NCI-H1436 treated with DMSO at 0.1 percent for 48 hours (cell line): ENCODE results near the gene R3HCC1L.
"Not testable (repeated sequence)": the region's sequence is repeated elsewhere in the genome, so short reads cannot be mapped to it uniquely, and the experiment has no call there.

Experiments used
- DNase-seq: peaks from one replicate; lab custom pipeline; 2025; lab: John Stamatoyannopoulos, UW

Gene R3HCC1L

DNA sequence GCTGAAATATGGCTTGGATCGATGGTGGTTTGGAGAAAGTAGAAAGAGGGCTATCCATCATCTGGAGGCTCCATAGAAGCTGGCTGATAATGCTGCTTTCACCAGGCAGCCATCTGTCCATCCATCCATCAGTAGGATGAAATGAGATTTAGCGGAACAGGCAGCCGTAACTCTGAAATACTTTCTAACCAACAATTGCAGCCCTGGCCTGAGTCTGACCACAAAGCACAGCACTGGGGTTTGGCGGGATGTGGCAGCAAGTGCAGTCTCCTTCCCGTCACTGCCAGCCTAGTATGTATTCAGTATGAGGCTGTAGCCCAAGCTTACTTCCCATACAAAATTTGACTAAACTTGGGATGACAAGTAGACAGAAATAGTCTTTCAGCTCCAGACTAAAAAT lies 38.0 kb downstream of the R3HCC1L start:
- no peak for DNase-seq

DNA sequence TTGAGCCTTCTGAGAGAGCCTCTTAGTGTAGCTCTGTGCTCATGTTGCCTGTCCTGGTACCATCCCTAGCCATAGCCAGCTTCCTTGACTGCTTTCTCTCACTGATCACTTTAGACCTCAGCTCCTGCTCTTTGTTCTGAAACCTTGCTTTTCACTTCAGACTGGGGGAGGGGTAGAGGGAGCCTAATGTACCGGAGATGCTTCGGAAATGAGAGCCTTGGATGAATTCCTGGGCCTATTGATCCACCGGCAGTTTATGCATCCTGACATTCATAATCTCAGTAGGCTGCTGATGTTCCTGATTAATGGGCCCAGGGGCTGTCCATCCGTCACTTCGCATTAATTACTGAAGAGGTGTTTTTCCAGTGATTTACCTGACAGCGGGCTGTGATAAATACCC lies 38.8 kb downstream of the R3HCC1L start:
- no peak for DNase-seq

DNA sequence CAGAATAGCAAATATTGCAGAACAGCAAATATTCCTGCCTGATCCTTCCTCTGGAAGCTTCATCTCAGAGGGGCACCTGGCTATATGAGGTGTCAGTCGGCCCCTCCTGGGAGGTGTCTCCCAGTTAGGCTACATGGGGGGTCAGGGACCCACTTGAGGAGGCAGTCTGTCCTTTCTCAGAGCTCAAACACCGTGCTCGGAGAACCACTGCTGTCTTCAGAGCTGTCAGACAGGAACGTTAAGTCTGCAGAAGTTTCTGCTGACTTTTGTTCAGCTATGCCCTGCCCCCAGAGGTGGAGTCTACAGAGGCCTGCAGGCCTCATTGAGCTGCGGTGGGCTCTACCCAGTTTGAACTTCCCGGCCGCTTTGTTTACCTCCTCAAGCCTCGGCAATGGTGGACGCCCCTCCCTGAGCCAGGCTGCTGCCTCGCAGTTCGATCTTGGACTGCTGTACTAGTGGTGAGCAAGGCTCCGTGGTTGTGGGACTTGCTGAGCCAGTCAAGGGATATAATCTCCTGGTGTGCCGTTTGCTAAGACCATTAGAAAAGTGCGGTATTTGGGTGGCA lies 48.0 kb downstream of the R3HCC1L start:
- not testable (repeated sequence) for DNase-seq

DNA sequence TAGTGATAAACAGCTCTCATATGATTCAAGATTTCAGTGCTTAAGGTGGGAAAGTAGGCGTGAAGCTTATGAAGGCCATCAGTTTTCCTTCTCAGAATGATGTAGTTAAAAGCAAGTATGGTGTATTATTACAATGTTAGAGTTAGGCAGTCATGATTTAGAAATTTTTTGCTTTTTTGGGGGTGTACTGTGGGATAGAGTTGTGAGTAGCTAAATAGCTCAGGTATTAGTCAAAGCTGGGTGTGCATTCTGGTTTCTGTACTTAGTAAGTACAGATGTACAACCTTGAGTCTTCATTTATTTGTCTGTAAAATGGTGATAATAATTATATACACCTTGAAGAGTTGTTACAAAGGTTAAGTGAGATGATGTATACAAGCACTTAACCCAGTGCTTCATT lies 52.2 kb downstream of the R3HCC1L start:
- DNase-seq, result no peak

DNA sequence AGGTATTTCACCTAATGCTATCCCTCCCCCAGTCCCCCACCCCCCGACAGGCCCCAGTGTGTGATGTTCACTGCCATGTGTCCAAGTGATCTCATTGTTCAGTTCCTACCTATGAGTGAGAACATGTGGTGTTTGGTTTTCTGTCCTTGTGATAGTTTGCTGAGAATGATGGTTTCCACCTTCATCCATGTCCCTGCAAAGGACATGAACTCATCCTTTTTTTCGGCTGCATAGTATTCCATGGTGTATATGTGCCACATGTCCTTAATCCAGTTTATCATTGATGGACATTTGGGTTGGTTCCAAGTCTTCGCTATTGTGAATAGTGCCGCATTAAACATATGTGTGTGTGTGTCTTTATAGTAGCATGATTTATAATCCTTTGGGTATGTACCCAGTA lies 56.3 kb downstream of the R3HCC1L start:
- not testable (repeated sequence) for DNase-seq

DNA sequence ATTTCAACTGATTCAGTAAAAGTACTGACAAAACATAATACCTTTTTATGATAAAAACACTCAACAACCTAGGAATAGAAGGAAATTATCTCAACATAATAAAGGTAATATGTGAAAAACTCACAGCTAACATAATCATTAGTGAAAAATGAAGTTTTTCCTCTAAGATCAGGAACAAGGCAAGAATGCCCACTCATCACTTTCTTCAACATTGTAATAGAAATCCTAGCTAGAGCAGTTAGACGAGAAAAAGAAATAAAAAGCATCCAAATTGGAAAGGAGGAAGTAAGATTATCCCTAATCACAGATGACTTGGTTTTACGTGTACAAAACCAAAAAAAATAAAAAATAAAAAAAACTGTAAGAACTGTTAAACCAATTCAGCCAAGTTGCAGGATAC lies 58.6 kb downstream of the R3HCC1L start:
- no peak for DNase-seq

DNA sequence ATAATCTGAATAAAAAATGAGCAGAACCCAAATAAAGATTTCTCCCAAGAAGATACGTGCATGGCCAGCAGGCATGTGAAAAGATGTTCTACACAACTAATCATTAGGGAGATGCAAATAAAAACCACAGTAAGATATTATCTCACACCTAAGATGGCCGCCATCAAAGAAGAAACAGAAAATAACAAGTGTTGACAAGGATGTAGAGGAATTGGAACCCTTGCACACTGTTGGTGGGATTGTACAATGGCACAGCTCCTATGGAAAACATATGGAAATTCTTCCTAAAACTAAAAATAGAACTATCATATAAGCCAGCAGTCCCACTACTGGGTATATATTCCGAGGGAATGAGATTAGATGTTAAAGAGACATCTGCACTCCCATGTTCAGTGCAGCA lies 60.2 kb downstream of the R3HCC1L start:
- DNase-seq, result no peak

DNA sequence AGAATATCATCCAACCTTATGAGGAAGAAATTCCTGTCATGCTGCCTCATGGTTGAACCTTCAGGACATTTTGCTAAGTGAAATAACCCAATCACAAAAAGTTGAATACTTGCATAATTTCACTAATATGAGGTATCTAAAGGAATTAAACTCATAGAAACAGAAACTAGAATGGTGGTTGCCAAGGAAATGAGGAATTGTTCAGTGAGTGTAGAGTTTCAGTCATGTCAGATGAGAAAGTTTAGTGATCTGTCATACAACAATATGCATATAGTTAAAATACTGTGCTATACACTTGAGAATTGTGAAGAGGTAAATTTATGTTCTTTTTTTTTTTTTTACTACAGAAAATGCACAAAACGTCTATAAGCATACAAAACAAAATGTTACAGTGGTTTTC lies 60.7 kb downstream of the R3HCC1L start:
- no peak for DNase-seq

DNA sequence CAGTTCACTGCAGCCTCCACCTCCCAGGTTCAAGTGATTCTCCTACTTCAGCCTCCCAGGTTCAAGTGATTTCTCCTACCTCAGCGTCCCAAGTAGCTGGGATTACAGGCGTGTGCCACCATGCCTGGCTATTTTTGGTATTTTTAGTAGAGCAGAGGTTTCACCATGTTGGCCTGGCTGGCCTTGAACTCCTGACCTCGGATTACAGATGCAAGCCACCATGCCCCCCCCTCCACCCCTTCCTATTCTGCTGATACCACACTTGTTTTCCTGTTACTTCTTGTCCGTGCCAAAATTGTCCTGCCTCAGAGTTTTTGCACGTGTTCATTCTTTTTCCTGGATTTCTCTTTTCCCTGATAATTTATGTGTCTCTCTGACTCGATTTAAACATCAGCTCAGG lies 62.5 kb downstream of the R3HCC1L start:
- no peak for DNase-seq

DNA sequence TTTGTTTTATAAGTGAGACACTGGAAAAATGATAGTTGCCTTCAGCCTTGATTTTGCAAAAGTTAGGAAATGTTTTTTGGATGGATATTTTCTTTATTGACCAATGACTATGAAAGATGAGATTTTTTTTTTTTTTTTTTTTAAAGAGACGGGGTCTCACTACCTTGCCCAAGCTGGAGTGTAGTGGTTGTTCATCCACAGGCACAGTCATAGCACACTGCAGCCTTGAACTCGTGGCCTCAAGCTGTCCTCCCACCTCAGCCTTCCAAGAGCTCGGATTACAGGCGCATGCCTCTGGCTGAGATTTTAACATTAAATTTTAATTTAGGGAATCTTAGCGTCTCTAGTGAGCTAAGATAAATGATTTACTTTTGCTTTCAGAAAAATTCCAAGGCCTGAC lies 67.3 kb downstream of the R3HCC1L start:
- DNase-seq, result no peak

DNA sequence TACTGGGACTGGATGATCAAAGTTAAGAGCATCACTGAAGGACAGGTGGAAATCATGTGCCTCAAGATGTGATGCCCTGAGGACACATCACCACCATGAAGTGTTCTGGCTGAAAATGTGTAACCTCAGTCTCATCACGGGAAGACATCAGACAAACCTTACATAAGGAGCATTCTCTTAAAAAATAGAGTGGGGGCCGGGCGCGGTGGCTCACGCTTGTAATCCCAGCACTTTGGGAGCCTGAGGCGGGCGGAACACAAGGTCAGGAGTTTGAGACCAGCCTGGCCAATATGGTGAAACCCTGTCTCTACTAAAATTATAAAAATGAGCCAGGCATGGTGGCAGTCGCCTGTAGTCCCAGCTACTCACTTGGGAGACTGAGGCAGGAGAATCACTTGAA lies 67.9 kb downstream of the R3HCC1L start:
- no peak for DNase-seq

DNA sequence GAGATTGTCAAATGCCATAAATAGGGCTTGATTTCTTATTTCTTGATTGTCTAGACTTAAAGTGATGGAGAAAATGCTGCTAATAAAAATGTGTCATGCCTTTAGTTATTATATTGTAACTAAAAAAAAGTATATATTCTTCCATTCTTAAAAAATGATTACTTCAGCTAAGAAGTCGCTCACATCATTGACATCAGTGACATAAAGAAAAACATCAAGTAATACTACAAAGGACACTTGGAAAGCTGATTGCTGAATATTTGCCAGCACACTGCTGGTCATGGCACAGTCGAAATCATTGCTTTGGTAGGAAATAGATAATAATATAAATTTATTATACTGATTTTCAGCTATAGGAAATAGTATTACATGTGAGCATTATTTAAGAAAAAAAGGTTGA lies 70.9 kb downstream of the R3HCC1L start:
- DNase-seq, result no peak

DNA sequence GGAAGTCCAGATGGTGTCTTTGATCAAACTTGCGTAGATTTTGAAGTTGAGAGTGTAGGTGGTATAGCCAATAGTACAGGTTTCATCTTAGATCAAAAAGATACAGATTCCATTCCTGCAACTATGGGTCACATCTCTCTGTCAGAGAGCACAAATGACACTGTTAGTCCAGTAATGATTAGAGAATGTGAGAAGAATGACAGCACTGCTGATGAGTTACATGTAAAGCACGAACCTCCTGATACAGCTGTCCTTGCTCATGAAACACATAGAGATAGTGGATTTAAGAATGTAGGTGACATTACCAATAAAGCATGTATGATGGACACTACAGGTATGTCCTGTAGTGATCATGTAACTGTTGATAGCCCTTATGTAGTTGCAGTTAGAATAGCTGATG lies 74.5 kb downstream of the R3HCC1L start:
- DNase-seq, result no peak

DNA sequence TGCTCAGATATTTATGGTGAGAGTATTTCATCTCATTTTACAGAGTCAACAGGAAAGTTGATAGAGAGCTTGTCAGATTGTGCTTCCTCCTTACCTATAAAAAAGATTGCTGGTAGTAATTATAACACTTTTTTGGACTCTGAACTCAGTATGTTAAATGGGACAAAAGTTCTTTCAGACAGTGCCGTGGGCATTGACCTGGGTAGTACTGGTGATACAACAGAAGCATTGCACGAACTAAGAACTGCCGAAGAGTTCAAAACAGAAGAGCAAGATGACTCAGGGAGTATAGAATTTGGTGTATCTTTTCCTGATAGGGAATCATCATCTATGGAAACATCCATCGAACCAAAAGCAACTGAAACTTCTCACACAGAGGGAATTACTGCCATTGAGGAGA lies 75.0 kb downstream of the R3HCC1L start:
- no peak for DNase-seq

DNA sequence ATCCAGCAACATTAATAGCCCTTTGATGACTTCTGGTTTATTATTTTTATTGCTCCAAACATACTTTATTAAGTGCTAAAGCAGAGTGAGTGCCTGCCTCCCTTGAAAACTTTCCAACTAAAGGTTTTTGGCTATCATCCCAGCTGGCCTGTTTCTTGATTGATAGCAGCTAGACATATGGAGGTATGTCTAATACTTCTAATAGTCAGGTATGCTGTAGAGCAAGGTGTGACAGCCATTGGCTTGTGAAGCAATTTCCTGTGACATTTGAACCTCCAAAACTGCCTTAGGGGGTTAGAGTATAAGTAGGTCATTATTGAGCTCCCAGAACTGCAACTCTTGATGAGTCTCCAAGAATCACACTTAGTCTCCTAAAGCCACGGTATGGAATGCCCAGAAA lies 77.7 kb downstream of the R3HCC1L start:
- no peak for DNase-seq

DNA sequence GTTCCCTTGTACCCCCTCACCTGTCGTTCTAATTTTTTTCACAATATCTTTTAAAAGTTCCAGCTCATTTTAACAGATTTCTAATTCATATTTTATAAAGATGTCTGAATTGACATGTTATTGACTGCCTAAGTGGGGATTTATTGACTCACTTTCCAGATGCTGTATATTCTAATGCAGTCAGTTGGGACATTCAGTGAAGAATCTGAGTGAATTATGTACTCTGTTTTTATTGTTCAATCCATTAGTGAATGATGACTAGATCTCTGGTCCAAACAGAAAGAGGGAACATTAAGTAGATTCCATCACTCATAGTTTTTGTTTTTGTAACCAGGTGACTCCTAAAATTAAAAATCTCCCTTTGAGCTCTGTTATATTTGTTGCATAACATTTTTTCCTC lies 79.3 kb downstream of the R3HCC1L start:
- no peak for DNase-seq

DNA sequence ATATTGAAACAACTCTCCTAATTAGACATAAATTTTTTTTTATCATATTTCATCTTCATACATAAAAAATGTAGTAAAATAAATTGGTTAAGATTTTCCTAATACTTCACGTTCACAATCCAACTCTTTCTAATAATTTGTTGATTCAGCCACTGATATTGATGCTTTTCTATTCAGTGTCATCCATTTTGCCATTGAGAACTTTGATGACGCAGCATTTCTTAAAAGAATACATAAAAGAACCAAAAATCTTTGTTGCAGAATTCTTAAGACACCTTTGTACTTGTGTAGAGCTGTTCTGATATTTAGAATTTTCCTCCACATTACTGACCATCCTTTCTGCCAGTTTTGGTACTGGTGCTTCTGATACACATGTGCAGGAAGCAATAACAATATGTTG lies 80.9 kb downstream of the R3HCC1L start:
- DNase-seq, result no peak

DNA sequence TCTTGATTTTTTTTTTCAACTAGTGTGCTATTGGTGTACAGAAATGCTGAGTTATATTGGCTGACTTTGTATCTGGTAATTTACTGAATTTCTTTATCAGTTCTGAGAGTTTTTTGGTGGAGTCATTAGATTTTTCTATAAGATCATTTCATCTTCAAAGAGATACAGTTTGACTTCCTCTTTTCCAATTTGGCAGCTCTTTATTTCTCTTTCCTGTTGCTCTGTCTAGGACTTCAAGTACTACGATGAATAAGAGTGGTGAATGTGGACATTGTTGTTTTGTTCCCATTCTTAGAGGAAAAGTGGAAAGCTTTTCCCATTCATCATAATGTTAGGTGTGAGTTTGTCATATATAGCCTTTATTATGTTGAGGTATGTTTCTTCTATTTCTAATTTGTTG lies 83.3 kb downstream of the R3HCC1L start:
- DNase-seq, result no peak

DNA sequence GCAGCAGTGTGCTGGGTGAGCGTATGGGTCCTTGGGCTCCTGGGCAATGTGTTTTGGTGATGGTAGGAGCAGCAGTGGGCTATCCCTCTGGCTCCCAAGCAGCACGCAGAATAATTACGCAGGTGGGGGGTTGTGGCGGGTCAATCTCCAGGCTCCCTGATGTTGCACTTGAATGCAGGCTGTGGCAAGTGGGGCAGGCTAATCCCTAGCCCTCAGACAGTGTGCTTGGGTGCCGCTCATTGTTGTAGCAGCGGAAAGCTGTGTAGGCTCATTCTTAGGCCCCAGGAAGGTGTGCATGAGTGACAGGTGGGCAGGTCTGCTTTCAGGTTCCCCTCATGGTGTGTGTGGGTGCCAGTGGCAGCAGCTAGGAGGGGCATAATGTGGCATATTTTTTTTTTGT lies 89.4 kb downstream of the R3HCC1L start:
- DNase-seq, result no peak

DNA sequence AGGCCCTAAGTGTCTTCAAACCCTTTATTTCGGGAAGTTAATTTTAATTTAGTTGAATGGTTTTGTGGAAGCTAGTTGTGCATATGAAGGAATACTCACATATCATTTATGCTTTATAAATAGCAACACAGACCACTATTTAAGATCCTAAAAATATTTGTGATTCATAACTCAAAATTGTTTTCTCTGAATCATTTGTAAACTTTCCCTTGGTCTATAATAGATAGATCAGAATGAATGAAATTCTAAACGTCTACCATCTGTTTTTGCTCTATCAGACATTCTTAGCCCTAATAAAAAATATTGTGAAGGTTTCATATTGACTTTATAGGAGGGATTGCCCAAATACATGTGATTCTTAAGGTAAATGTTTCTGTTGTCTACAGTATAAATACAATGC lies 90.1 kb downstream of the R3HCC1L start:
- DNase-seq, result no peak

DNA sequence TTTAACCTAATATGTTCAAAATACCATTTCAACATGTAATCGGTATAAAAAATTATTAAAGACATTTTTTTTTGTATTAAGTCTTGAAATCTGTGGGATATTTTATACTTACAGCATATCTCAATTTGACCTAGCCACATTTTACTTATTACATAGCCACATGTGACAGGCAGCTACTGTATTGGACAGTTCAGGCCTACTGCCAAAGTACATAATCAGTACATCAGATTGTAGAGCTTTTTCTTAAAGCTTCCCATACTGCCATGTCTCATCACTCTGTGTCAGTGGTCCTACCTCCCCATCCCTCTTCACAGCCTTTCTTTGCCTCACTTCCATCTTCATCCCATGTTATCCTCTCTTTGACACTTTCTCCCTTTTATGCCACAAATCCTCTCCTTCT lies 90.5 kb downstream of the R3HCC1L start:
- DNase-seq, result no peak

DNA sequence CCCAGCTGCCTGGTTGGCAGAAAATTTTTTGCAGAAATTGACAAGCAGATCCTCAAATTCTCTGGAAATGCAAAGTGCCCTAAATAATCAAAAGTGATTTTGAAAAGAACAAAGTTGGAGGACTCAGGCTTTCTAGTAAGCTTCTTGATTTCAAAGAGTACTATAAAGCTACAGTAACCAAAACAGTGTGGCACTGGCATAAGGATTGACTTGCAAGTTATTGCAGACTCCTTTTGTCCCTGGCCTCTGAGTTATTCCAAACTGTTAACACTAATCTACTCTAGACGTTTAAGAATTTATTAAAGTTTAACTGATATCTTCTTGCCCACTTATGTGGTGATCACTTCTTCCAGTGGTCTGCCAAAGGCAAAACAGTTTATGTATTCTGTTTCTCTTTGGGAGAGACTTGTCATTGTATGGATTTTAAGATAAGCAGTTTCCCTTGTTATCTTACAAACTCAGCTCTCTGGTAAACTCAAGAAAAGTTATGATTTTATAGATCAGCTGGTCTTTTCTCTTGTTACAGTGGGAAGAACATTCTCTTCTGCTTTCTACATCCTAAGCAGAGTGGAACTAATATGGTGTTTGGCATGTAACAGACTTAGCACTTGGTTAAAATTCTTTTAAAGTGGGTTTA lies 92.2 kb downstream of the R3HCC1L start:
- DNase-seq, result no peak

DNA sequence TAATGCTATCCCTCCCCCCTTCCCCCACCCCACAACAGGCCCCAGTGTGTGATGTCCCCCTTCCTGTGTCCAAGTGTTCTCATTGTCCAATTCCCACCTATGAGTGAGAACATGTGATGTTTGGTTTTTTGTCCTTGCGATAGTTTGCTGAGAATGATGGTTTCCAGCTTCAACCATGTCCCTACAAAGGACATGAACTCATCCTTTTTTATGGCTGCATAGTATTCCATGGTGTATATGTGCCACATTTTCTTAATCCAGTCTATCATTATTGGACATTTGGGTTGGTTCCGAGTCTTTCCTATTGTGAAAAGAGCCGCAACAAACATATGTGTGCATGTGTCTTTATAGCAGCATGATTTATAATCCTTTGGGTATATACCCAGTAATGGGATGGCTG lies 93.3 kb downstream of the R3HCC1L start:
- not testable (repeated sequence) for DNase-seq

DNA sequence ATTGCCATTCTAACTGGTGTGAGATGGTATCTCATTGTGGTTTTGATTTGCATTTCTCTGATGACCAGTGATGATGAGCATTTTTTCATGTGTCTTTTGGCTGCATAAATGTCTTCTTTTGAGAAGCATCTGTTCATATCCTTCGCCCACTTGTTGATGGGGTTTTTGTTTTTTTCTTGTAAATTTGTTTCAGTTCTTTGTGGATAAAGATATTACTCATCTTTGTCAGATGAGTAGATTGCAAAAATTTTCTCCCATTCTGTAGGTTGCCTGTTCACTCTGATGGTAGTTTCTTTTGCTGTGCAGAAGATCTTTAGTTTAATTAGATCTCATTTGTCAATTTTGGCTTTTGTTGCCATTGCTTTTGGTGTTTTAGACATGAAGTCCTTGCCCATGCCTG lies 93.8 kb downstream of the R3HCC1L start:
- DNase-seq, result not testable (repeated sequence)
